Stimulated activated CD4-positive, alpha-beta T cell treated with anti-CD3 and anti-CD28 coated beads, Interleukin-1b, Interleukin-23, amount 100 ng/mL, for 1 hour (primary cell): ENCODE data around the gene HTR1E.
"Not testable (repeated sequence)": the region's sequence is repeated elsewhere in the genome, so short reads cannot be mapped to it uniquely, and the experiment has no call there.

ENCODE experiments used
- DNase-seq, 2 donors: peaks; one replicate each; pipeline ENCODE4 v3.0.0-alpha.2; 2020; ENCODE audit warnings: low read depth in 2 of 2

HTR1E gene

GRCh38 chr6:86937219-86938079, at the start of gene HTR1E:
Gene HTR1E (plus strand): TSS chr6:86937528. CDS start chr6:87015335, 77,807 bp downstream.
- no peak for DNase-seq

GRCh38 chr6:86888301-86888700, 49.0 kb upstream of the HTR1E start:
- DNase-seq, result no peak

DNA sequence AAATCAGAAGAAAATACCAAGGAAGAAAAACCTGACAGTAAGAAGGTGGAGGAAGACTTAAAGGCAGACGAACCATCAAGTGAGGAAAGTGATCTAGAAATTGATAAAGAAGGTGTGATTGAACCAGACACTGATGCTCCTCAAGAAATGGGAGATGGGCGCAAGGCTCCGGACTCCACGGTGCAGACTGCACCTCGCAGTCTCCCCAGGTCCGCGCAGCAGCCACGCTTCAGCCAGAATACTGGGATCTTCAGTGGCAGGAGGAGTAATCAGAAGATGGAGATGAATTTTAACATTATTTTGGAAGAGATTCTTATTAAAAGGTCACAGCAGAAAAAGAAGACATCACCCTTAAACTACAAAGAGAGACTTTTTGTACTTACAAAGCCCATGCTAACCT, 40.1 kb upstream of the HTR1E start:
- not testable (repeated sequence) for DNase-seq

DNA sequence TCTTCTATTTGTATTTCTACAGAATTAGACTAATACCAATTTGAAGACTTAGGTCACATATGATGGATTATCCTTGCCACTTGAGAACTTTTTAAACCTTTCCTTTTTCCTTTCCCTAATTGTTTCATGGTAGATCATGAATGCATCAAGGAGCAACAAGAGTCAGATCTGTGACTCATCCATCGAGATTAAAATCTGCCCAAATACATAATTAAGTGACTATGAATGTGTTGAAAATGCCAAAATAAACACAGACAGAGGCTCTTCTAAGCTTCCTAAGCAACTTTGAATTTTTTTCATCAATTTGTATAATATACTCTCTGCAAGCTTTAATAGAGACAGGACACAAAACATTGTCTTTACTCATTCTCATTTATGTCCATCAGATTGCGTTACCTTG, 23.5 kb upstream of the HTR1E start:
- DNase-seq, result no peak

- no peak for DNase-seq
Measured at GRCh38 chr6:86916393-86916792, 20.9 kb upstream of the HTR1E start.

- DNase-seq, result not testable (repeated sequence)
Measured at GRCh38 chr6:86927138-86927537, 10.2 kb upstream of the HTR1E start.

DNA sequence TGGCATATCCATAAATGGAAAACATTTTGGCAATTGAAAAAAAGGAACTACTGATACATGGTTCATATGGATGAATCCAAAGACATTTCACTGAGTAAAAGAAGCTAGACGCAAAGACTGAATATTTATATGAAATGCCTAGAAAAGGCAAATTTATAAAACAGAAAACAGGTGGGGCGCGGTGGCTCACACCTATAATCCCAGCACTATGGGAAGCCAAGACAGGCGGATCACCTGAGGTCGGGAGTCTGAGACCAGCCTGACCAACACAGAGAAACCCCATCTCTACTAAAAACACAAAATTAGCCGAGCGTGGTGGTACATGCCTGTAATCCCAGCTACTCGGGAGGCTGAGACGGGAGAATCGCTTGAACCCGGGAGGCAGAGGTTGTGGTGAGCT, 9.5 kb upstream of the HTR1E start:
- not testable (repeated sequence) for DNase-seq

DNA sequence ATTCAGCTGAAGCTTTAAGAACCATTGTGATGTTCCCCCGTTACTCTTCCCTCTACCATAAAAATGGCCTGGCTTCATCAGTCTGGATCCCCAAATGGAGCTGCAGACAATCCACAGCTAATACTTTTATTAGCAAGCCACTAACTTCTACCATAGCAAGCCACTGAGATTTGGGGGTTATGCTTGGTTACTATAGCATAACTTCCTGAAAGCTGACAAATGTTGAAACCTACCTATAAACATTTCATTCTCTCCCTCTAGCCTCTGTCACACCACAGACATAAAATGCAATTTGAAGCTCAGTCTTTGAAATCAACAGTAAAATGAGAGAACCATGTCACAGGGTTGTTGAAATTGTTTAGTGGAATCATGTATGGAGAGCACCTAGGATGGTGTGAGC, 3.0 kb upstream of the HTR1E start:
- no peak for DNase-seq

DNA sequence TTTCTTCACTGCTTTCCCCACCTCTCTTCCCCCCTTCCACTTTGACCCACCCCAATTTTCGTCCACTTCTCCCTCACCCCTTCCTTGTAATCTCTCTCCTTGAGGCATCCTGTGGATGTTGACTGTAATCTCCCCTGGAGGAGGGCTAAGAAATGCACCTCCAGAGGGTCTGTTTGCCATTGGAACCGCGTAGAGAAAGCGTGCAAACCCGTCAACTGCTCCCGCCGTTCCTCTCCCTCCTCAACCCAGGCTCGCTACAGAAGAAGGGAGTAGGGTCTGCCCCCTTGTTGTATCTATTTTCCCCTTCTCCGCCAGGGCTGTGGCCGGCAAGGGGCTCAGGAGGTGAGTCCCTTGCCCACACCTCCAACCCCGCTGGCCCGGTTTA, 502 bp upstream of the HTR1E start:
- no peak for DNase-seq

GRCh38 chr6:86938814-86939213, 1.5 kb downstream of the HTR1E start:
- DNase-seq, result no peak

GRCh38 chr6:86941461-86941860, 4.1 kb downstream of the HTR1E start:
- no peak for DNase-seq

GRCh38 chr6:86942769-86943516, 5.6 kb downstream of the HTR1E start:
- DNase-seq, result no peak

- DNase-seq, result no peak
Measured at GRCh38 chr6:86943819-86944407, 6.6 kb downstream of the HTR1E start.

GRCh38 chr6:86949771-86950170, 12.4 kb downstream of the HTR1E start:
- DNase-seq, result no peak

DNA sequence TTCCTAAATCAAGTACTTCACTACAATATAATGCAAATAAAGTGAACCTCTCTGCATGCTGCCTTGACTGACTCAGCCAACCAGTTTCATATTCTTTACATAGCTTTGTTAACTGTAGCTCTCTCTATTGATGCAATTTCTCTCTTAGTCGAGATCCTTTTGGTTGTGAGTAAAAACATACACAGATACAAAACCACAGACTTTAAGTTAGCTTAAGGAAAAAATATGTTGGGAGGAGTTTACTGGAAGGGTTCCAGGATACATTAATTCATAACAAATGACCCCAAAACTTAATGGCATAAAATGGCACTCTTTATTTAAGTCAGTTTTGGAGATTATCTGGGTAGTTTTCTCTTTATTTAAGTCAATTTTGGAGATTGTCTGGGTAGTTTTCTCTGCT, 15.7 kb downstream of the HTR1E start:
- DNase-seq, result no peak

GRCh38 chr6:86959656-86960055, 22.3 kb downstream of the HTR1E start:
- no peak for DNase-seq

DNA sequence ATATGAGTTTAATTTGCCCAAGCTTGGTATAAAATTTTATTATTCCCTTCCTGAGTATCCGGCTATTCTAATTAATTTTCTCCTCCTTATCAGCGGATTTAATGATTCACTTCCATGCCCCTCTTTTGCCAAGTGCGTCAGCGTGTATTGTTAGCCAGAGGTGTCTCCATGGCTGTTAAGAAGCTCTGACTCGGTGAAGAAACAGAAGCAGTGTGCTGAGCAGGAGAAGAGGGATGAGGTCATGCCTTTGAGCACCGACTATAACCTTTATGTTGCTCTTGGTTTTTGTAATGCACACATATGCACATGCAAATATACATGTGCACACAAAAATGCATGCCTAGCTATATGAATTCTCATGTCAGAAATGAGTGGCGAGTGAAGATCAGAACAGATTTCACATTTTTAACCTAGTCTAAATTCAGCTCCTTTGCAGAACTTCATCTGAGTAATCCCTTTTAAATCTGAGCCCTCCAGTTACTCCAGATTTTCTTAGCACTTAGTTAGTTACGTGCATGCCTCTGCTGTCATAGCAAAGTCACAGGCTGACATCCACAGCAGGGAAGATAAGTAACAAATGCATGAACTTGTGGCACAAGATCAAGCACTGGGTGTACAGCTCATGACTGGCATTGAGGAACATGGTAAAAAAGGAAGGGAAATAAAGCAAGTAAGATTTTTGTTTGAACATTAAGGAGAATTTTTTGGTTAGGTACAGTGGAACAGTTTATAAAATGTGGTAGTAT, 24.3 kb downstream of the HTR1E start:
- no peak for DNase-seq

- DNase-seq, result no peak
Measured at GRCh38 chr6:86963352-86963751, 26.0 kb downstream of the HTR1E start.

DNA sequence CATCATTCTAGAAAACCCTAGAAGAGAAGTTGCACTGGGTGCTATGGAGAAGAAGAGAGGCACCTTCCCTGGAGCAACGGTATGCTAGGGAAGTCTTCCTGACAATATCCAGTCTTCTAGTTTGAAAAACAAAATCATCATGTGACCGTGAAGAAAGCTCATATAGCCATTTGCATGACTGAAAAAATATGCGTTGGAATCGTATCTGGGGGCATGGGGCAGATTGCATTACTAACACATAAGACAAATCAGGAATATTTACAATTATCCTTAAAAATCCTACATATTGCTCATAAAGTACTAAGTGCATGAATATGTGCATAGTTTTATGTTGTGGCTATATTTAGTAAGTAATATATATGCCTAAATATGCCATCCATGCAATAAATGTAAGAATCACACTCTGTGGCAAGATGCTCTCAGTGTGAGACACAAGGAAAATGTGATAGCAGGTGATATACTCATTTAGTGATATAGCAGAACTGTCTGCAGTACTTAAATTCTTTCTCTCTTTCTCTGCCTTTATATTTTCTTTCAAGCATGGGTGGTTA, 26.8 kb downstream of the HTR1E start:
- DNase-seq, result no peak

- no peak for DNase-seq
Measured at GRCh38 chr6:86966271-86966670, 28.9 kb downstream of the HTR1E start.

DNA sequence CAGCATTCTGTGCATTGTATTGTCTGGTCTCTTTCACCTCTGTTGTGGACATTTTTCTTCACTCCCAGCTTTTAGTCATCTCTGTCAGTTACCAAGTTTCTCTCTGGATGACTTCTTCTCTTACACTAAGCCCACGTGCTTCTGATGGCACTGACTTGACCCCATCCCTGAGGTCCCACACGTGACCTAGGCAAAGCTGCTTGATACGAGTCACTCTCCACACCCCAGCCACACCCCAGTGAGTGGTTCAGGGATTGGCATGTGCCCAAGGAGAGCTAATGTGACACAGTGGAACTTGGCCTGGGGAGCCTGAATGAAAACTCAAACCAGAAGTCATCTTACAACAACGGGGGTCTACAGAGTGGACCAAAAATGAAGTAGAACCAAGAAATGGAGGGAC, 32.2 kb downstream of the HTR1E start:
- DNase-seq, result no peak

DNA sequence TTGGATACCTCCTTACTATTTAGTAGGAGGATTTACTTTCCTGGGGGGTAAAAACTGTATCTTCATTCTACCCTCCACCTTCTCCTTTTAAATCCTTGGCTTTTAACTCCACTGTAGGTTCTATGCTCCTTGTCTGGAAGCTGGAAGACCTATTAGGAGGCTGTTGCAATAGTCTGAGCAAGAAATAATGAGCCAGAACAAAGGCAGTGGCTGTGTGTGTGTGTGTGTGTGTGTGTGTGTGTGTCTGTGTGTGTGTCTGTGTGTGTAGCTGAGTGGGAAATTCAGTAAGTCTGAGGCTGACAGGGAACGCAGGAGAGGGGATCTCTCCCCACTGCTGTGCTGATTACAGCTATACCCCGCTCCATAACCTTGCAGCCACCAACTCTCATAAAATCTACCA, 35.8 kb downstream of the HTR1E start:
- DNase-seq, result no peak
